ENCODE results near the gene FBXL14. TPM values are rescaled to one million over a fixed set of nuclear protein-coding genes. Genes with fewer than 3 reads are reported as not detected.

The FBXL14 gene
- total RNA-seq, 1 experiment from 2014 or later: 43.5 TPM

DNA sequence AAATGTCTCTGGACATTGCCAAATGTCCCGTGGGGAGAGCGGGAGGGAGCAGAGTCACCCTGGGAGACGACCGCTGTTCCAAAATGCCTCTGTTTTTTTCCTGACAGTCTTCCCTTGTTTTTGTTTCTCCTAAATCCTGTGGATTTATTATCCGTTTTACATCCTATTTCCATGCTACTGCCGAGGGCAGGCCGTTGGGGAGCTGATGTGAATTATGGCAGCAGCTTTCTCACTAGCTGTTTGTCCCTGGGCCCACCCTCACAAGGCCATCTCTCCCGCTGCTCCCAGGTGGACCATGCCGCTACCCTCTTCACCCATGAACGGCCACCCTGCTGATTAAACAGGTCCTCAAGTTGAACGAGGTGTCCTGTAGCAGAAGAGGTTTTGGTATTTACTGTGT is 55.2 kb downstream of the FBXL14 start:
- DNase-seq (ENCODE audit: low spot score): no peak

DNA sequence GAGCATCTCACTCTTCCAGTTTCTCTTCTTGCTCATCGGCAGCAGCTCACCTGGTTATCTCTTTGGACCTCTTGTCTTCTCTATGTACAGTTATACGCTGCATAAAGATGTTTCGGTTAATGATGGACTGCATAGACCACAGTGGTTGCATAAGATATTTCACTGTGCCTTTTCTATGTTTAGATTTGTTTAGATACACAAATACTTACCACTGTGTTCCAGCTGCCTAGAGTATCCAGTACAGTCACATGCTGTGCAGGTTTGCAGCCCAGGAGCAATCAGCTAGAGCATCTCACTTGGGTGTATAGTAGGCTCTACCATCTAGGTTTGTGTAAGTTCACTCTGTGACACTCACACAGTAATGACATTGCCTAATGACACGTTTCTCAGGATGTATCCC is 57.6 kb downstream of the FBXL14 start:
- no peak for DNase-seq (ENCODE audit: low spot score)

DNA sequence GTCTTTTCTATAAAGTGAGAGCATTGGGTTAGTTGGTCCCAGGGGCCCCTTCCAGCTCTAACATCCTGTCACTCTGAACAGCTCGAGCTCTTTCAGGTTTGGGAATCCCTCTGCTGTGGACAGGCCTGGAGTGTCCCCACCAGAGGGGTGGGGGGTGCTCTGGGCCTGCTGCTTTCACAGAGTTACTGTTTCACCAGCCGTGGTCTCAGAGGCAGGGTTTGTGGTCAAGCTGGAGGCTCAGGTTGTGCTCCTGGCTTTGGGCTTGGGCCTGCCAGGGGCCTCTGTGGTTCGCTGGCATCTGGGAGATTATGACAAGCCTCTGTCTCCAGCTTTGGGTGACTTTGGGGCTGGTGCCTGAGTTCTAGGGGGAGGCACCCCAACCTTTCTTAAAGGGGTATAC is 59.6 kb downstream of the FBXL14 start:
- no peak for DNase-seq (ENCODE audit: low spot score)

DNA sequence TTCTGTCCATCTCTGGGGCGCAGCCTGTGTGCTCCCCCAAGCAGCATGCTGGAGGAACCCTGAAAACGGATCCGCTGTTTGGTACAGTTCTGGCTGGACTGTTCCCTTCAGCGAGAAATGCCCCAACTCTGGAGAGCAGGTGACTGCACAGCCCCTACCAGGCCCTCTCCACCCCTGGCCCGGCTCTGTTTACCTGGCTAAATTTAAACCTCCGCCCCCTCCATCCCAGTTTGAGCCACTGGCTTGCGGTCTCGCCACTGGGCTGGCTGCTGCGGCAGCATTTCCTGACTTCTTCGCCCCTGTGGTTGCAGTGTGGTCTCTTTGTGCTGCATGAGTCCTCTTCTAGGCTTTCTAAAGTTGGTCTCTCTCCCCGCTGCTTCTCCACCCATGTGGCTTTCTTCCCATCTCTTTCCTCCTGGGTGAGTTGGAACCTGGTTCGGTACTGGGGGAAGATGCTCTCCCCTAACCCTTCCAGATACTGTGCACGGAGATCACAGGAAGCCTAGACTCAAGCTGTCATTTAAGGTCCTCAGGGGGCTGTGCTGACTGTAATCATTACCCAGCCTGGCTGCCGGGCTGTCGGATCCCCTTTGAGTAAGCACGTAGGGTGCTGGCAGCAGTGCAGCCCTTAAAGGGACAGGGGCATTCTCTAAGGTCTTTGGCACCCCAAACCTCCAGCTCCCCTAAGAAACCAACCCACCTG is 60.6 kb downstream of the FBXL14 start:
- DNase-seq (ENCODE audit: low spot score): no peak

DNA sequence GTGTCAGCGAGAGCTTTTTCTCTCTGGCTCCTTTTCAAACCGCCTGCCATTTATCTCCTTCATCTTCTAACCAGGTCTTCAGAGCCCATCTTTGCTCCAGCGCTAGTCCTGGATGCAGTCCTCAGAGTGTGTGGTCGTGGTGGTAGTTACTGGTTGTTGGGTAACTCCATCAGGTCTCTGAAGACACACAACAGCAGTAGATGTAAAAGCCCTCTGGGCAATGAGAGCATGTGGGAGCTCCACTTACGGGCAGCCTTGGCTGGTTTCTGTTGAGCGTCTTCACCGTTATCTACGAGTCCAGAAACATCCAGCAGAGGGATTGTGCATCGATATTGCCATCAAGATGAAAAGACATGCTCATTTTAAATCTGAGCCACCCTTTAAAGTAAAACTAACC is 61.2 kb downstream of the FBXL14 start:
- no peak for DNase-seq (ENCODE audit: low spot score)

DNA sequence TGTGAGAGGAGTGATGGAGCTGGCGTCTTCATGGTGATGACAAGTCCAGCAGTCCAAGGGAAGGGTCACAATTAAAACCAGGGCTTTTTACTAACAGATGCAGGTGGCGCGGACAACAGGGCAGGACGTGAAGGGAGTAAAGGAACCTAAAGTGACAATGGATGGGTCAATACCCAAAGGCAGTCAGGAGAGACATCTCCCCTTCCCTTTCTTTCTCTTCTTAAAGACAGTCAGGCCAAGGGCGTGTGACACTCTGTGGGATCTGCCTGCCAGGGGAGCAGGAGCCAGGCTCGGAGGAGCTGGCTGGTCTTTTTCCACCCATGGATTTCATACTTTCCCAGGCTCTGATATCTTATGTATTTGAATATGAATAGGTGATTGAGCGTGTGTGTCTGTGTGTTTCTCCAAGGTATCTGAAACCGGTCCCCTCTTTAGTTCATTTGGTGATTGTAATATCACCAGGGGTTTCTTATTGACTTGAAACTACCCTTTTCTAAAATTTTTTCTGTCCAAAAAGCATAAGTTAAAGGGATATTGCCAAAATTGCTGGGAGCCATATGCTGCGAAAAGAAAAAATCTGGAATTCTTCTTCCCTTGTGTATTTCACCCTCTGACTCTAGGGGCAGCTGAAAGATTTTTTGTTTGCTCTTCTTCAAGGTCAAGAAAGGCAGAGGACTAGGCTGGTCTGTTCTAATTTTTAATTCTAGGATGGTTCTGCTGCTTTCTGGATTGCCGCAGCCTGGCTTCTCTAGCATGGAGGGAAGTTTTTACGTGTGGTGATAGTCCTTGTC is 61.8 kb downstream of the FBXL14 start:
- DNase-seq (ENCODE audit: low spot score): no peak

DNA sequence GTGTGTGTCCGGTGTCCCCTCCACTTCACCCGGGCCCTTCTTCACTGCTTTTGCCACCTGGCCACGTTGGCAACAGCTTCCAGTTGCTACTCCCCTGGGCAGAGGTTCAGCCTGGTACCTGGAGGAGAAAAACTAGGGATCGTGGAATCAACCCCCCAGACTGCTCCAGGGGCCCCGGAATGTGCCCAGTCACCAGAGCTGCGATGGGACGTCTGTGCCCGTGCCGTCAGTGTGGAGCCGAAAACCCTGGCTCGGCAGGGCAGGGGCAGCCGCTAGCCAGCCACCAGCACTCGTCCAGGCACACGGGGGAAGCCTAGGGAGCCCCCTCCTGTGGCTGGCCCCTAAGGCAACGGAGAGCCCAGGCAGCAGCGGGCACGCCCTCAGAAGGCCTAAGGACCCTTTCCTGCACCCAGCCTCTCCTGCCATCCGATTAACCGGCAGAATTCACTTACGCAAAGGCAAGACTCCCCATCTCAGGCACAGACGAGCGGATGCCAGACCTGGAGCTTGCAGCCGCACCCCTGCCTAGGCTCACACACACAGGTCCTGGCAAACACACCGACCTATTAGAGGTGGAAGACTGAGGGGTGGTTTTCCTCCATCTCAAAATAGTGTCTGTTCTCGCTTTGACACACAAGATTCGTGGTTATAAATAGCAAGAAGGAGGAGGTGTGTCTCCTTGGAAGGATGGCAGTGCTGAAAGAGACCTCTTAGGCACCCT is 62.6 kb downstream of the FBXL14 start:
- DNase-seq (ENCODE audit: low spot score): no peak

DNA sequence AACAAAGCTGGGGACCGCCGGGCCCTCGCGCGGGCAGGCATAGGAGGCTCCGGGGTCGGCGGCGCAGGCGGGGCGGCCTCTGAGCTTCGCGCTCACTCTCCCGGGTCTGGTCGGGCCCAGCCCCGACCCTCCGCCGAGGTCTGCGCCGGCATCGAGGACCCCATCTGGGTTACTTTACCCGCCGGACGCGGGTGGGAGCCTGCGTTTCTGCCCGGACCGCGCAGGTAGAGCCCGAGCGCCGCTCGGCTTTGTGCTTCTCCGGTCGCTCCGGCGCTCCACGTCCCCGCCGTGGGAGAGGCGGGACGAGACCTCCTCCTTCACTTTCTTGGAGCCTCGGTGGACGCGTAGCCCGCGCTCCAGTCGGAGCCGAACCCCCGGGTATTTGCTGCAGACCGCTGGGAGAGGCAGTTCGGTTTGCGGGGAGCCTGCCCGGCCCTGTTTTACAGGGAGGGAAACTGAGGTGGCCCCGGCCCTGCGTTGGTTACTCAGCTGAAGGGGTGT is 63.2 kb downstream of the FBXL14 start:
- DNase-seq (ENCODE audit: low spot score): no peak

DNA sequence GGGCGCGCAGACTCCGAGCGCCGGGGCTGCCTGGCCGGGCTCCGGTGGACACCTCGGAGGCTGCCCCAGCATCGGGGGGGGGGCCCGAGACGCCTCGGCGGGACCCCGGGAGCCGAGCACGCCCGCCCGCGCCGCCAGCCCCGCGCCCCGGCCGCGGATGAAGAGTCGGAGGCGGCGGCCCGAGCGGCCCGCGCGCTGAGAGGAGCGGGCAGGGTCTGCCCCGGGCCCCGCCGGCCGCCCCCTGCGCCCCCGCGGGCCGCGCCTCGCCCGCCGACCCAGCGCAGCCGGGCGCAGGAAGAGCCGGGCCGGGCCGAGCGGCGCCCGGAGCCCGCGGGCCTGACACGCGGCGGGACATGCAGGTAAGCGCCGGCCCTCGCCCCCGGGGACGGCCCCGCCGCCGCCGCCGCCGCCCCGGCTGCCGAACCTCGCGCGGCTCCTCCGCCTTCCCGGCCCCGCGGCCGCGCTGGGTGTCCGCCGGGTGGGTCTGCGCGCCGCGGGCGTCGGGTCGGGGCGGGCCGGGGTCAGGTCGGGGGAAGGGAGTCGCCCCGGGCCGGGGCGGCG is 63.7 kb downstream of the FBXL14 start:
- no peak for DNase-seq (ENCODE audit: low spot score)

DNA sequence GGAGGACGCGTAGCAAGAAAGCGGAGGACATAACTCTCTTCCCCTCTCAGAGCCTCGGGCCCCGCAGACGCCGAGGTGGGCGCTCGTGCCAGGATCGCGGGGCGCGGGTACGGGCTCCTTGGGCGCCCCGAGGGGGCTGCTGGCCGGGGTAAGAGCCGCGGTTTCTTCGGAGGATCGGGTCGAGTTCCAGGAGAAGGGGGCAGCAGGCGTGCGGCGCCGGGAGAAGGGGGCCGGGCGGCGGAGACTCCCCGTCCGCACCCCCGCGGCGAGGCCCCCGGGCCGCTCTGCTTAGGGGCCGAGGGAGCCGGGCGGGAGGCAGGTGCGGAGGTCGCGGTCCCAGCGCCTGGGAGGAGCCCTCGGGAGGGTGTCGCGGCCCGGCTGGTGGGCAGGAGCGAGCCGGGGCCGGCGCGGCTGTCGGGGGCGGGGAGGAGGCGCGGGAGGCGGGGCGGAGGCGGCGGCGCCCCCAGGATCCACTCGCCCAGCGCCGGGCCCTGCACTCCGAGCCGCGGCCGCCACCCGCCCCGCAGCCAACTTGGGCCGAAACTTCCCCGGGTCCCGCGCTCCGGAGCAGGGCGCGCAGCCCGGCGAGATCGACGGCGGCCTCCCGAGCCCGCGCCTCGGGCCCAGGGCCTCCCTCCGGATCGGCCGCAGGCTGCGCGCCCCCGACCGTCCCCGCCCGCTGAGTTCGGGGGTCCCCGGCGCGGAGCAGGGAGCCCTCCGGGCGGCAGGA is 64.4 kb downstream of the FBXL14 start:
- no peak for DNase-seq (ENCODE audit: low spot score)

DNA sequence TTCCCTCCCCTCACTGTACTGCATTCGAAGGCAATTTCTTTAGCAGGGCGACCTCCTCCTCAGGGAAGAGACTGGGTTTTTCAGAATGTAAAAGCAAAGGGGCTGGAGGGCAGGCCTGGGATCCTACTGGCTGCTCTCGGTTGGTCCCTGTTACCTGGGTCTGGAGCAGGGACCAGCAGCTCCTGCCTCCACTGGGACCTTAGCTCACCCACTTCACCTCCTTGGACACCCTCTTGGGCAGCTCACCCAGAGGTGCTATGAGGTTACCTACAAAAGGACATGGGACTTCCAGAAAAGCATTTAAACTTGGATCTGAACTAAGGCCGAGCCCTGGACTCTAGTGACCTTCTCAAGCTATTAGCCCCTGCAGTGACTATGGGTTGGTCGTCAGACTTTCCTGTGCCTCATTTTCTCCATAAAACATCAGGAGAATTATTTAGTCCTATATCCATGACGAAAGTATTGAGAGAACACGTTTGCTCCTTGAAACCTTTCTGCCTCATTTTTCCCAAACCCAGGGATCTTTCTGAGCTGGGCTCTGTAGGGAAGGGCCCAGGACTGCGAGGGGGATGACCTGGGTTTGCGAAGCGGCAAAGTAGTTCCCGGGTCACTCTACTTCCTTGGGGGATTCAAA is 65.0 kb downstream of the FBXL14 start:
- DNase-seq (ENCODE audit: low spot score): no peak

DNA sequence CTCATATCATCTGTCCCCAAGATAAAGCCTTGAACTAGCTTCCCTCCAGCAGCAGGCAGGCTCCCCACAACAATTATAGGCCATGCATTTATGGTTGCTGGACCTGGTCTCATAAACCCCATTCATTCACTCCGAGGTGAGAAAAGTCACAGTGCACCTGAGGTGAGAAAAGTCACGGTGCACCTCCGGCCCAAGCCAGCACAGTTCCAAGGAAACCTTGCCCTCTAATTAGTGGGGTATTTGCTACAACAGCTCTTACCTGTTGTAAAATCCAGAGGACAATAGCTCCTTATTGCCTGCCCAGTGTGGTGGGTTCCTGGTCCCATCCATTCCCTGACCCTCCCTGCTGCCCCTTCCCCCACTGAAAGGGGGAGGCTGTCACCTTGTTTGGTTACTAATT is 65.6 kb downstream of the FBXL14 start:
- no peak for DNase-seq (ENCODE audit: low spot score)

DNA sequence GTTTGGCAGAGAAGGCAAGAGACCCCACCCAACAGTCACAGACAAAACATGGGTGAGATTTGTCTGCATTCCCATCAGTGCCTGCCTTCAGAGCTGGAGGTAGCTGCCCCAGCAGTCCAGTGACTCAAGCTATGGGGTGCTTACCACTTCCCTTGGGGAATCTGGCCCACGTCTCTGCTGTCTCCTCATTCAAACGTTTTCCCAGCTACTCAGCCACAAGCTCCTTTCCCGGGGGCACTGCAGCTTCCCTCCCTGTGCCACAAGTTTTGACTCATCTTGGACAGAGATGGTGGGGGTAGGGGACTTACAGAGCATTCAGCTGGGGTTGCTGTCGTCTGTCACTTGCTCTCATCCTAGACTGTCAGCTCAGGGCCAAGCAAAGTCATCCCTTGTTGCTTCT is 66.6 kb downstream of the FBXL14 start:
- no peak for DNase-seq (ENCODE audit: low spot score)

DNA sequence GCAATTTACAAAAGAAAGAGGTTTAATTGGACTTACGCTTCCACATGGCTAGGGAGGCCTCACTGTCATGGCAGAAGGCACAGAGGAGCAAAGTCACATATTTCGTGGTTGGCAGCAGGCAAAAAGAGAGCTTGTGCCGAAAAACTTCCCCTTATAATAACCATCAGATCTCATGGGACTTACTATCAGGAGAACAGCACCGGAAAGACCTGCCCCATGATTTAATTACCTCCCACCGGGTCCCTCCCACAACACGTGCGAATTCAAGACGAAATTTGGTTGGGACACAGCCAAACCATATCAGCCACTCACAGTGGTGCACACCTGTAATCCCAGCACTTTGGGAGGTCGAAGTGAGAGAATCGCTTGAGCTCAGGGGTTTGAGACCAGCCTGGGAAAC is 68.5 kb downstream of the FBXL14 start:
- DNase-seq (ENCODE audit: low spot score): no peak

DNA sequence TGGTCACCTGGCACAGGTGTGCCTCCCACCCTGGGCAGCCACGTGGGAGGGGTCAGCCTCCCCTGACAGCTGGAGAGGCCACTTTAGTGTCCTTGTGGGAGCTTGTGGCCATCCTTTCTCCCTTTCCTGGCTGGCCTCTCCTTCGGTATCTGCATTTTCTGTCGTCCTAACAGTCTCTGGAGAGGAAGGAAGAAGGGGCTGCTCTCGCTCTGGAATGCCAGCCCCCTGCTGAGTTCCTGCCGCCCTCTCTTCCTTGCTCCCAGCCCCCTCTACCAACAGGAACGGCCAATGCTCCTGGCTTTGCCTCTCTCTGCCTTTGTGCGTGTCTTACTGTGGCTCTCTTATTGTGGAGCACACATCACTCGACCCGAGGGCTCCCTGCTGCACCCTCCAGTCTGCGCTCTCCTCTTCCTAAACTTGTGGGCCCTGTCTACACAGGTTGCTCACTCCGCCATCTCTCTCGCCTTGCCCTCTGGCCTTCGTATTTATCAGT is 70.8 kb downstream of the FBXL14 start:
- DNase-seq (ENCODE audit: low spot score): no peak

DNA sequence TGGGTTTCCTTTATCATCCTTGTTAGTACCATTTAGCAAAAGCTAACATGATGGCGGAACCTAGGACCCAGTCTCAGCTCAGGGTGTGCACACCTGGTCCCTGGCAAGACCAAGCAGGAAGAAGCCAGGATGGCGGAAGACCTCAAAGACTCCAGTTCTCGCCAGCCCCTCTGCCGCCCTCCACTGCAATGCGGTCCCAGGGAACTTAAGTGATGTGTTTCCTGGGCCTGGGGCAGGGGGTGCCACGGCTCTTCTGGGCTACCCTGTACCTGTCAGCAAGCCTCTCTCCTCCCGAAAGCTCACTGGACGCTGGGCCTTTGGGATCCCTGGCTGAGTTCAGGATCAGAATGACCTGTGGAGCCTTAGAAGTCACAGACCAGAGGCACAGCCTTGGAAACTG is 71.3 kb downstream of the FBXL14 start:
- DNase-seq (ENCODE audit: low spot score): no peak

DNA sequence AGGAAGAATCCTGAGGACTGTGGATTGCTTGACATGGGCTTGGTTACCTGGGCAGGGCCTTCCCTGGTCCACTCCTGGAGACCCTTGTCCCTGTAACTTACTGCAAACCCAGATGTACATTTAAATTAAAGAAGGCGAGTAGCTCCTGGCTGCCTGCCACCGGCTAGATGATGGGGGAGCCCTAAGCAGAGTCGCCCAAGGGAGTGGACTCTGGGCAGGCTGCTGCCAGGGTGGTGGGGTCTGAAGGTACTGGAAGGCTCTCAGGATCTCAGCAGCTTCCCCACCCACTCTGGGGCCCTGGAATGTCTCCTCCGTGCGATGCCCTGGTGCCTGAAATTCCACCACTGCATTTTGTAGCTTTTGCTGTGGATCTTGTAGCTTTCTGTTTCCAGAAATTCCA is 74.7 kb downstream of the FBXL14 start:
- DNase-seq (ENCODE audit: low spot score): no peak

DNA sequence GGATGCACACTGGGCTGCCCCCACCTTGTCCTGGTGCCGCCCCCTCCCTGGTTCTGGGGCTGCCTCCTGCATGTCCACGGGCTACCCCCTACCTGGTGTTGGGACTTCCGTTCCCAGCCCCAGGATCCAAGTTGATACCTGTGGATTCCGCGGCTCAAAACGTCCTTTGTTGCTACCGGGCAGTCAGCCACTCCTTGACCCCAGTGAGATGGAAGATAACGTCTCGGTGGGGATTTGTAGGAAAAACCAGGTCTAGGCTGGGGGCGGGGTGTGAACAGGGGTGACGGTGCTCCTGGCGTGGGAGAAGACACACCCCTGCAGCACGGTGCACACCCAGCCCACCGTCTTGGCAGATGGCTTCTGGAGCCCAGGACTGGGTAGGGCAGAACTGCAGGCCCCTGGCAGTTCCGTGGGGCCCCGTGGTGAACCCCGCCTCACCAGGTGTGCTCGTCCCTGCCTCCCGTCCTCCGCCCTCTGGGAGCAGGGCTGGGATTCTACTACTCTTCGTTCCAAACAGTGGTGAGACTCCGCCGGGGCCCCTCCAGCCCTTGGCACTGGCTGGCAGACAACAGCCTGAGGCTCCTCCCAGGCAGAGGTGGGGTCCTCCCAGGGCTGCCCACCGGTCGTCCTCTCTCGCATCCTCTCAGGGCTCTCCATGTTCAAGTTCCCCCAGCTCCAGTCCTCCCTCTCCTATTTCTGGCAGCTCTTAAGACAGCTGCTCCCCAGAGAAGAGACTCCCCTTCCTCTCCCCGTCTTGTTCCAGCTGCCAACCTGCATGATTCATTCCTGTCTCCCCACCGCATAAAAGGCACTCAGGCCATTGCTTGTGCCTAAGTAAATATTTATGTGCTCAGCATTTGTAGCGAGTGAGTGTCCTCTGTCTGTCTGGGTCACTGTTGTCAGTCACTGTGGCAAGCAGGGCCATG is 75.5 kb downstream of the FBXL14 start:
- peak; percentile 84 for DNase-seq (ENCODE audit: low spot score)

DNA sequence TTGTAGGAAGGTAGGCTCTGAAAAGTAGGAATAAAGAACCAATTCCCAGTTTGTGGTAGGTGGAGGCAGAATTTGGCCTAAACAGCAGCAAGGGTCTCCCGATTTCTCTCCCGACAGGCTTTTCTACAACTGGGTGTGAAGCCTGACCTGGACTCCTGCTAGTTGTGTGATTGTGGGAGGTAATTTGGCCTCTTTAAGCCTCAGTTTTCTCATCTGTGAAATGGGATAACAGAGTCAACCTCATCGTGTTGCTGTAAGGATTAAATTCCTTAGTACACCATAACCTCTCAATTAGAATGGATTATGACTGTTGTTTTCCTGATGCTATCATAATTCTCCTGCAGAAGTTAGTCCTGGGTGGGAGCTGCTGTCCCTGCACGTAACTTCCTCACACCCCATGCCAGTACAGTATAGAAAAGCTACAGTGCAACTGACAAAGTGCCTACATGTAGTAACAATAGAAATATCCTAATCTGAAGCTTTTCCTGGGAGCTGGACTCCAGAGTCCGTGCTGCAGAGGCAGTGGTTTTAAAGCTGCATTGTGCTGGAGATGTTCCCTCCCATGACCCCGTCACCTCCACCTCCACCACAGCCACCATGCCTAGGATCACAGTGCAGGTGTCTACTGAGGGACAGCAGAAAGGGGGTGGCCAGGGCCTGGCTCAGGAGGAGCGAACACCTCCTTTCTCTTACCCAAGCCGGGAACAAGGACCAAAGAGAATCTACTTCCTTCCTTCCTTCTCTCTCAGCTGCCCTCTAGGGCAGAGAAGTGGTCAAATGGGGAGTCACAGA is 76.5 kb downstream of the FBXL14 start:
- no peak for DNase-seq (ENCODE audit: low spot score)

Data from HT-29 (cell line).